HepG2 (cell line): Measurements from ENCODE around the gene C11orf42. TPM values are rescaled to one million over a fixed set of nuclear protein-coding genes. Genes with fewer than 3 reads are reported as not detected.

Experiments
- ATAC-seq: fragments of 200-7000 bp; cut with Tn5 transposase; 3 replicates; pipeline ENCODE4 v1.9.1; 2020; ENCODE audit warnings: mild to moderate bottlenecking, moderate library complexity
- BruUV-seq: library from RNA; stranded (reverse); fragments of 400-500 nt; replicated peaks from 2 replicates; lab custom pipeline; 2021; lab: Mats Ljungman, UMichigan
- CTCF ChIA-PET: fragments of 300-600 bp; formaldehyde crosslinking; extraction: SDS; loops from one replicate; lab custom pipeline; 2021; ENCODE audit warnings: low total read pairs, inconsistent platforms, low intra/inter-chr PET ratio; lab: Yijun Ruan, JAX
- POLR2A ChIA-PET: fragments of 350-600 bp; sonication (Branson Sonifier 250); formaldehyde crosslinking; loops from one replicate; lab custom pipeline; 2020; ENCODE audit warnings: antibody characterized with exemption, inconsistent platforms; lab: Yijun Ruan, JAX
- DNase-seq: peaks from one replicate; pipeline ENCODE4 v3.0.0-alpha.2; 2015; ENCODE audit warnings: low spot score
- FAIRE-seq: peaks from 3 replicates; lab custom pipeline; 2011; peaks lifted over from hg19 to GRCh38; lab: Jason Lieb, UNC
- H2AFZ ChIP-seq: one replicate; pipeline ENCODE4 v1.6.1; 2011; ENCODE audit warnings: low read length, inconsistent platforms
- H3K27ac ChIP-seq: fragments of 300-600 bp; 3 replicates; pipeline ENCODE4 v1.8.0; 2011; ENCODE audit warnings: mixed run types, mild to moderate bottlenecking, mixed read lengths, low read length, inconsistent platforms; ENCODE audit not compliant: insufficient read depth; ENCODE audit errors: extremely low read length
- H3K27me3 ChIP-seq, 2 experiments: fragments of 200-600 bp in 1 of 2; 2 replicates in 1 of 2; 3 replicates in 1 of 2; pipeline versions ENCODE4 v1.6.0 to v1.8.0; 2011; ENCODE audit warnings: low read length in 2 of 2, mild to moderate bottlenecking in 2 of 2, moderate library complexity in 2 of 2, inconsistent platforms in 1 of 2; ENCODE audit not compliant: insufficient read depth in 2 of 2, control insufficient read depth in 1 of 2
- H3K36me3 ChIP-seq, 2 experiments: fragments of 200-600 bp in 1 of 2; replicated peaks in 1 of 2; 2 replicates in 1 of 2; 3 replicates in 1 of 2; pipeline versions ENCODE4 v1.5.1 to v1.8.0; 2011; ENCODE audit warnings: low read length in 2 of 2, inconsistent platforms in 1 of 2; ENCODE audit not compliant: insufficient read depth in 2 of 2, control insufficient read depth in 1 of 2
- H3K4me1 ChIP-seq: 2 replicates; pipeline ENCODE4 v1.5.1; 2012; ENCODE audit warnings: low read length, inconsistent platforms; ENCODE audit not compliant: insufficient read depth
- H3K4me2 ChIP-seq: 2 replicates; pipeline ENCODE4 v1.6.0; 2011; ENCODE audit warnings: low read depth, low read length, inconsistent platforms
- H3K4me3 ChIP-seq, 3 experiments: fragments of 200-600 bp in 1 of 3; sonication (generic), shearing (Covaris generic) in 1 of 3; replicated peaks in 1 of 3; 2 replicates each; pipeline ENCODE4 v1.5.1; 2011 to 2016; ENCODE audit warnings: low read length in 3 of 3, inconsistent platforms in 2 of 3, low read depth in 2 of 3, mild to moderate bottlenecking in 2 of 3, control low read depth in 1 of 3, mixed read lengths in 1 of 3; ENCODE audit not compliant: insufficient read depth in 1 of 3
- H3K79me2 ChIP-seq: one replicate; pipeline ENCODE4 v1.6.1; 2011; ENCODE audit warnings: low read length, inconsistent platforms; ENCODE audit not compliant: insufficient read depth
- H3K9ac ChIP-seq: 2 replicates; pipeline ENCODE4 v1.6.0; 2011; ENCODE audit warnings: mild to moderate bottlenecking, low read depth, low read length, inconsistent platforms; ENCODE audit not compliant: insufficient read depth
- H3K9me3 ChIP-seq: 2 replicates; pipeline ENCODE4 v1.5.1; 2012; ENCODE audit warnings: mild to moderate bottlenecking, low read length
- H4K20me1 ChIP-seq: 2 replicates; pipeline ENCODE4 v1.6.0; 2011; ENCODE audit warnings: inconsistent platforms, mild to moderate bottlenecking, low read length, moderate library complexity; ENCODE audit not compliant: insufficient read depth
- AFF4 ChIP-seq: sonication (generic); formaldehyde crosslinking; IDR thresholded peaks from 2 replicates; pipeline ENCODE4 v1.4.0; 2020; ENCODE audit warnings: missing genetic modification reagents
- DPF2 ChIP-seq: sonication (generic); formaldehyde crosslinking; IDR thresholded peaks from 2 replicates; pipeline ENCODE4 v1.4.0; 2020; ENCODE audit warnings: mild to moderate bottlenecking, low read depth, missing genetic modification reagents, borderline replicate concordance
- FOXK1 ChIP-seq: sonication (generic); formaldehyde crosslinking; IDR thresholded peaks from 2 replicates; pipeline ENCODE4 v1.4.0; 2020; ENCODE audit warnings: low read depth, missing genetic modification reagents, borderline replicate concordance
- IRF2 ChIP-seq: IDR thresholded peaks from 2 replicates; pipeline ENCODE4 v1.6.1; 2018; ENCODE audit warnings: missing genetic modification reagents, missing compliant biosample characterization
- KLF13 ChIP-seq: sonication (generic); formaldehyde crosslinking; IDR thresholded peaks from 2 replicates; pipeline ENCODE4 v1.4.0; 2020; ENCODE audit warnings: mild to moderate bottlenecking, missing genetic modification reagents
- SMC3 ChIP-seq: IDR thresholded peaks from 2 replicates; pipeline ENCODE4 v1.6.1; 2011; ENCODE audit warnings: low read length, improper control_type of control experiment
- TAF1 ChIP-seq: sonication (generic); formaldehyde crosslinking; IDR thresholded peaks from 2 replicates; pipeline ENCODE4 v1.4.0; 2020; ENCODE audit warnings: missing genetic modification reagents
- TMF1 ChIP-seq: sonication (generic); formaldehyde crosslinking; IDR thresholded peaks from 2 replicates; pipeline ENCODE4 v1.8.1; 2022; ENCODE audit warnings: low read depth, missing genetic modification reagents
- ZNF382 ChIP-seq: sonication (generic); formaldehyde crosslinking; IDR thresholded peaks from 2 replicates; pipeline ENCODE4 v1.5.0; 2020; ENCODE audit warnings: missing genetic modification reagents, mild to moderate bottlenecking, borderline replicate concordance
- ZNF883 ChIP-seq: sonication (generic); formaldehyde crosslinking; IDR thresholded peaks from 2 replicates; pipeline ENCODE4 v1.5.1; 2020; ENCODE audit warnings: mild to moderate bottlenecking, missing genetic modification reagents; ENCODE audit errors: not compliant biosample characterization
- WGBS: methylation state at CpG from one replicate; pipeline ENCODE4 v1.1.6; 2017; ENCODE audit warnings: low lambda C conversion rate; 5-methylcytosine and 5-hydroxymethylcytosine counted together
- in situ Hi-C: cut with HindIII; loops from 2 replicates; pipeline ENCODE4 v1.10.0; 2017; ENCODE audit warnings: low pct_unique_long_range_greater_than_20kb; ENCODE audit not compliant: extremely low pct_ligation_motif_present
- intact Hi-C: fragments of 100-400 bp; cut with micrococcal nuclease; formaldehyde crosslinking; loops from one replicate; pipeline ENCODE4 v1.10.0; 2022; ENCODE audit not compliant: unreplicated experiment
- polyA plus RNA-seq, 8 experiments: library from polyadenylated mRNA; depleted of rRNA in 3 of 8; stranded (reverse) in 7 of 8; unstranded in 1 of 8; fragments of >200 nt; fragmentation: Illumina TruSeq in 4 of 8; extraction: Trizol in 4 of 8; gene quantifications; 2 replicates each; pipeline versions ENCODE4 v1.2.1 to v1.2.3, GENCODE V29; 2011 to 2016; ENCODE audit warnings: low read depth in 4 of 8, missing spikeins in 1 of 8, mixed read lengths in 1 of 8; ENCODE audit not compliant: insufficient read depth in 1 of 8
- total RNA-seq, 5 experiments: library from RNA; depleted of rRNA; stranded (reverse); fragments of >200 nt; fragmentation: Illumina TruSeq; extraction: Trizol; gene quantifications; 2 replicates each; pipeline ENCODE4 v1.2.3, GENCODE V29; 2016; ENCODE audit warnings: low read depth in 1 of 5
- TF ChIP-seq, protein P1 (sequence below): sonication (generic); formaldehyde crosslinking; IDR thresholded peaks from 2 replicates; pipeline ENCODE4 v1.8.1; 2022; ENCODE audit warnings: mild to moderate bottlenecking, missing genetic modification reagents
- TF ChIP-seq, protein P2 (sequence below): sonication (generic); formaldehyde crosslinking; IDR thresholded peaks from 2 replicates; pipeline ENCODE4 v1.5.0; 2020; ENCODE audit warnings: missing genetic modification reagents

C11orf42 gene
- total and polyA plus RNA-seq, 2 of the 13 experiments (the other 11 are each of a cell fraction or from before 2014, with no cell fraction given): not detected

GRCh38 chr11:6238902-6239301 lies 33.5 kb downstream of the C11orf42 start, which contains the start of gene CNGA4:
CNGA4 (plus strand) TSS chr11:6239089; CDS start chr11:6239207, 118 bp downstream.
- in situ Hi-C loops: no loop called here
- CTCF ChIA-PET: no interaction called here
- no peak within 1 kb of the TSS for H3K4me2 ChIP-seq
- DNase-seq (no peak), ATAC-seq (no peak)
- no peaks in the 10 kb centered on the region for H3K36me3 ChIP-seq
- H3K9ac ChIP-seq: no peak within 1 kb of the TSS
- H3K27me3 ChIP-seq: peaks cover 2 to 16% of the 10 kb centered on the region in 2 experiments; a peak in 1 of 5 replicates
- H3K4me1 ChIP-seq: peaks cover under 1% of the 10 kb centered on the region; the same call in 1 of the 2 replicates
- H3K4me3 ChIP-seq: no peak within 1 kb of the TSS
- TF ChIP-seq ZNF382 (CRISPR knock-in tag): no peak
- no peak for TF ChIP-seq DPF2
- TF ChIP-seq SMC3: no peak
- TF ChIP-seq, protein P1, sequence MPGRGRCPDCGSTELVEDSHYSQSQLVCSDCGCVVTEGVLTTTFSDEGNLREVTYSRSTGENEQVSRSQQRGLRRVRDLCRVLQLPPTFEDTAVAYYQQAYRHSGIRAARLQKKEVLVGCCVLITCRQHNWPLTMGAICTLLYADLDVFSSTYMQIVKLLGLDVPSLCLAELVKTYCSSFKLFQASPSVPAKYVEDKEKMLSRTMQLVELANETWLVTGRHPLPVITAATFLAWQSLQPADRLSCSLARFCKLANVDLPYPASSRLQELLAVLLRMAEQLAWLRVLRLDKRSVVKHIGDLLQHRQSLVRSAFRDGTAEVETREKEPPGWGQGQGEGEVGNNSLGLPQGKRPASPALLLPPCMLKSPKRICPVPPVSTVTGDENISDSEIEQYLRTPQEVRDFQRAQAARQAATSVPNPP (CRISPR knock-in tag): no peak
- TF ChIP-seq, all 625 proteins: peak for 0
- POLR2A ChIA-PET: no interaction called here
- Histone ChIP-seq H2AFZ (no peak within 1 kb of the TSS), H3K27ac (no peak within 1 kb of the TSS), H3K79me2 (peaks cover 4% of the 10 kb centered on the region), H3K9me3 (no peaks in the 10 kb centered on the region), H4K20me1 (no peaks in the 10 kb centered on the region)
- FAIRE-seq: no peak
- intact Hi-C loops: loop anchor here (10.0 kb wide), 1 partner anchor 246 kb away; the partner anchor contains the start of genes ARFIP2 and TIMM10B
- no TSS peak for BruUV-seq
- WGBS: no CpG with 5 or more reads among the region's 1 CpG

GRCh38 chr11:6240139-6240538 lies 34.8 kb downstream of the C11orf42 start:
- ChIA-PET POLR2A (no interaction called here), CTCF (no interaction called here)
- Histone ChIP-seq H3K36me3 (no peaks in the 10 kb centered on the region), H3K4me3 (no peak overlapping the region), H3K27me3 (peaks cover 2 to 16% of the 10 kb centered on the region in 2 experiments; a peak in 1 of 5 replicates), H3K79me2 (no peaks in the 10 kb centered on the region), H3K9me3 (no peaks in the 10 kb centered on the region), H3K4me1 (no peaks in the 10 kb centered on the region), H2AFZ (no peak overlapping the region), H4K20me1 (no peaks in the 10 kb centered on the region), H3K9ac (no peak overlapping the region), H3K4me2 (no peak overlapping the region), H3K27ac (no peak overlapping the region)
- intact Hi-C loops: no loop called here
- ATAC-seq (no peak), FAIRE-seq (no peak), DNase-seq (no peak)
- whole genome bisulfite sequencing: 78% methylated on average over 28 of the region's 28 CpGs
- in situ Hi-C loops: no loop called here
- BruUV-seq: no TSS peak
- TF ChIP-seq TMF1 (no peak), FOXK1 (CRISPR knock-in tag) (no peak), KLF13 (CRISPR knock-in tag) (no peak), AFF4 (no peak), IRF2 (CRISPR knock-in tag) (no peak), ZNF883 (CRISPR knock-in tag) (no peak), TAF1 (CRISPR knock-in tag) (no peak)
- TF ChIP-seq, protein P2, sequence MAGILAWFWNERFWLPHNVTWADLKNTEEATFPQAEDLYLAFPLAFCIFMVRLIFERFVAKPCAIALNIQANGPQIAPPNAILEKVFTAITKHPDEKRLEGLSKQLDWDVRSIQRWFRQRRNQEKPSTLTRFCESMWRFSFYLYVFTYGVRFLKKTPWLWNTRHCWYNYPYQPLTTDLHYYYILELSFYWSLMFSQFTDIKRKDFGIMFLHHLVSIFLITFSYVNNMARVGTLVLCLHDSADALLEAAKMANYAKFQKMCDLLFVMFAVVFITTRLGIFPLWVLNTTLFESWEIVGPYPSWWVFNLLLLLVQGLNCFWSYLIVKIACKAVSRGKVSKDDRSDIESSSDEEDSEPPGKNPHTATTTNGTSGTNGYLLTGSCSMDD: no peak
